IPS-18a (cell line): ENCODE data around the gene NCCRP1.
"Not testable (repeated sequence)": the region's sequence is repeated elsewhere in the genome, so short reads cannot be mapped to it uniquely, and the experiment has no call there.

Experiments
- H3K27ac ChIP-seq: one replicate; pipeline ENCODE4 v1.5.1; 2013; ENCODE audit warnings: low read length
- H3K27me3 ChIP-seq: one replicate; pipeline ENCODE4 v1.6.1; 2013; ENCODE audit warnings: mild to moderate bottlenecking, low read length; ENCODE audit not compliant: control insufficient read depth, insufficient read depth
- H3K36me3 ChIP-seq: one replicate; pipeline ENCODE4 v1.6.1; 2013; ENCODE audit warnings: low read depth, low read length; ENCODE audit not compliant: control insufficient read depth
- H3K4me1 ChIP-seq: one replicate; pipeline ENCODE4 v1.6.1; 2013; ENCODE audit warnings: low read depth, low read length; ENCODE audit not compliant: control insufficient read depth
- H3K4me3 ChIP-seq: one replicate; pipeline ENCODE4 v1.5.1; 2013; ENCODE audit warnings: low read length
- H3K9ac ChIP-seq: one replicate; pipeline ENCODE4 v1.6.1; 2013; ENCODE audit warnings: mild to moderate bottlenecking, low read length, moderate library complexity
- H3K9me3 ChIP-seq: one replicate; pipeline ENCODE4 v1.6.1; 2013; ENCODE audit warnings: low read depth, low read length; ENCODE audit not compliant: control insufficient read depth

Gene NCCRP1

GRCh38 chr19:39202998-39203355, 6.2 kb downstream of the NCCRP1 start:
- H3K27me3 ChIP-seq, result peaks cover 11% of the 10 kb centered on the region
- H3K4me1 ChIP-seq, result no peaks in the 10 kb centered on the region
- H3K27ac ChIP-seq, result no peak overlapping the region
- no peak overlapping the region for H3K4me3 ChIP-seq
- H3K9ac ChIP-seq, result no peak overlapping the region
- H3K36me3 ChIP-seq, result no peaks in the 10 kb centered on the region
- H3K9me3 ChIP-seq, result no peaks in the 10 kb centered on the region

GRCh38 chr19:39203372-39204341, 6.9 kb downstream of the NCCRP1 start, which contains the start of gene SYCN:
SYCN (minus strand) TSS chr19:39204263; CDS start chr19:39204254, 9 bp downstream.
- no peak within 1 kb of the TSS for H3K27ac ChIP-seq
- no peak within 1 kb of the TSS for H3K4me3 ChIP-seq
- H3K4me1 ChIP-seq, result no peaks in the 10 kb centered on the region
- no peaks in the 10 kb centered on the region for H3K36me3 ChIP-seq
- no peaks in the 10 kb centered on the region for H3K9me3 ChIP-seq
- peaks cover 5% of the 10 kb centered on the region for H3K27me3 ChIP-seq
- H3K9ac ChIP-seq, result no peak within 1 kb of the TSS

- H3K27me3 ChIP-seq, result no peaks in the 10 kb centered on the region
- H3K4me3 ChIP-seq, result no peak overlapping the region
- no peak overlapping the region for H3K9ac ChIP-seq
- no peaks in the 10 kb centered on the region for H3K9me3 ChIP-seq
- H3K36me3 ChIP-seq, result no peaks in the 10 kb centered on the region
- no peak overlapping the region for H3K27ac ChIP-seq
- H3K4me1 ChIP-seq, result no peaks in the 10 kb centered on the region
Measured at GRCh38 chr19:39205449-39205764, 8.6 kb downstream of the NCCRP1 start.

GRCh38 chr19:39206122-39206521, 9.4 kb downstream of the NCCRP1 start:
- no peaks in the 10 kb centered on the region for H3K27me3 ChIP-seq

GRCh38 chr19:39207293-39207836, 10.6 kb downstream of the NCCRP1 start:
- no peak overlapping the region for H3K9ac ChIP-seq
- no peak overlapping the region for H3K4me3 ChIP-seq

More at GRCh38 chr19:39206122-39206521, 9.4 kb downstream of the NCCRP1 start:
- no peak overlapping the region for H3K9ac ChIP-seq
- H3K36me3 ChIP-seq, result no peaks in the 10 kb centered on the region
- H3K9me3 ChIP-seq, result no peaks in the 10 kb centered on the region
- no peak overlapping the region for H3K4me3 ChIP-seq
- no peaks in the 10 kb centered on the region for H3K4me1 ChIP-seq
- H3K27ac ChIP-seq, result no peak overlapping the region

GRCh38 chr19:39208175-39208795, 11.5 kb downstream of the NCCRP1 start:
- Histone ChIP-seq H3K27me3 (no peaks in the 10 kb centered on the region), H3K9me3 (no peaks in the 10 kb centered on the region), H3K9ac (no peak overlapping the region), H3K27ac (no peak overlapping the region), H3K4me1 (no peaks in the 10 kb centered on the region), H3K4me3 (no peak overlapping the region), H3K36me3 (no peaks in the 10 kb centered on the region)

More at GRCh38 chr19:39207293-39207836, 10.6 kb downstream of the NCCRP1 start:
- H3K27me3 ChIP-seq, result no peaks in the 10 kb centered on the region
- no peaks in the 10 kb centered on the region for H3K9me3 ChIP-seq
- no peak overlapping the region for H3K27ac ChIP-seq
- H3K36me3 ChIP-seq, result no peaks in the 10 kb centered on the region
- H3K4me1 ChIP-seq, result no peaks in the 10 kb centered on the region

- H3K4me1 ChIP-seq, result no peaks in the 10 kb centered on the region
- no peak overlapping the region for H3K4me3 ChIP-seq
- no peaks in the 10 kb centered on the region for H3K36me3 ChIP-seq
- H3K9ac ChIP-seq, result no peak overlapping the region
- H3K27ac ChIP-seq, result no peak overlapping the region
- H3K9me3 ChIP-seq, result no peaks in the 10 kb centered on the region
- H3K27me3 ChIP-seq, result no peaks in the 10 kb centered on the region
Measured at GRCh38 chr19:39209196-39209595, 12.4 kb downstream of the NCCRP1 start.

GRCh38 chr19:39211731-39212374, 15.1 kb downstream of the NCCRP1 start:
- Histone ChIP-seq H3K27ac (no peak overlapping the region), H3K9ac (no peak overlapping the region), H3K9me3 (no peaks in the 10 kb centered on the region), H3K36me3 (no peaks in the 10 kb centered on the region), H3K4me1 (no peaks in the 10 kb centered on the region), H3K4me3 (no peak overlapping the region), H3K27me3 (no peaks in the 10 kb centered on the region)

GRCh38 chr19:39212375-39212742, 15.6 kb downstream of the NCCRP1 start:
- H3K36me3 ChIP-seq, result no peaks in the 10 kb centered on the region
- no peaks in the 10 kb centered on the region for H3K9me3 ChIP-seq
- no peaks in the 10 kb centered on the region for H3K4me1 ChIP-seq
- H3K4me3 ChIP-seq, result no peak overlapping the region
- no peak overlapping the region for H3K27ac ChIP-seq
- H3K9ac ChIP-seq, result no peak overlapping the region
- no peaks in the 10 kb centered on the region for H3K27me3 ChIP-seq

GRCh38 chr19:39215323-39215722, 18.6 kb downstream of the NCCRP1 start:
- not testable (repeated sequence) for H3K27ac ChIP-seq, H3K4me3 ChIP-seq, H3K4me1 ChIP-seq, H3K27me3 ChIP-seq, H3K36me3 ChIP-seq, H3K9ac ChIP-seq, H3K9me3 ChIP-seq

- Histone ChIP-seq H3K27ac (no peak overlapping the region), H3K9ac (no peak overlapping the region), H3K4me1 (no peaks in the 10 kb centered on the region), H3K9me3 (no peaks in the 10 kb centered on the region), H3K27me3 (no peaks in the 10 kb centered on the region), H3K4me3 (no peak overlapping the region), H3K36me3 (no peaks in the 10 kb centered on the region)
Measured at GRCh38 chr19:39217094-39217493, 20.3 kb downstream of the NCCRP1 start.
